ENCODE results near the gene HOXC4.

The HOXC4 gene

DNA sequence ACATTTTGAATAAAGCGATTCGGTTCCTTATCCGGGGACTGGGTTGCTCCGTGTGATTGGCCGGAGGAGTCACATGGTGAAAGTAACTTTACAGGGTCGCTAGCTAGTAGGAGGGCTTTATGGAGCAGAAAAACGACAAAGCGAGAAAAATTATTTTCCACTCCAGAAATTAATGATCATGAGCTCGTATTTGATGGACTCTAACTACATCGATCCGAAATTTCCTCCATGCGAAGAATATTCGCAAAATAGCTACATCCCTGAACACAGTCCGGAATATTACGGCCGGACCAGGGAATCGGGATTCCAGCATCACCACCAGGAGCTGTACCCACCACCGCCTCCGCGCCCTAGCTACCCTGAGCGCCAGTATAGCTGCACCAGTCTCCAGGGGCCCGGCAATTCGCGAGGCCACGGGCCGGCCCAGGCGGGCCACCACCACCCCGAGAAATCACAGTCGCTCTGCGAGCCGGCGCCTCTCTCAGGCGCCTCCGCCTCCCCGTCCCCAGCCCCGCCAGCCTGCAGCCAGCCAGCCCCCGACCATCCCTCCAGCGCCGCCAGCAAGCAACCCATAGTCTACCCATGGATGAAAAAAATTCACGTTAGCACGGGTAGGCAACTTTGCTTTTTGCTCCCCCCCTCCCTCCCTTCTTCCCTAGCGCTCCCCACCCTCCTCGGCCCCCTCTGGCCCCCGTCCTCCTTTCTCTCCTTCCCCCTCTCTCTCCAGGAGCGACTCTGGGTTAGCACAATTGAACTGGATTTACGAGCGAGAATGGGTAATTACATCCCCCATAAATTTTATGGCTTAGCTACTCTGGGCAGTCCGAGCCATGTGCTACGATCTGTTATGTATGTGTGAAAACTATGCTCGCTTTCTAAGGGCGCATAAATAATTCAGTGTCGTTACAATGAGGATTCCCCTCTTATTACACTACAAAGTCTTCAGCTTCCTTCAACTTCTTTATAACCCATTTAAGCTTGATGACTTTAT, at the start of gene HOXC4:
HOXC4 (plus strand) TSS at position 85 of the 991 bp plus-strand sequence; CDS start at position 173, 88 bp downstream.
- no peak for DNase-seq

DNA sequence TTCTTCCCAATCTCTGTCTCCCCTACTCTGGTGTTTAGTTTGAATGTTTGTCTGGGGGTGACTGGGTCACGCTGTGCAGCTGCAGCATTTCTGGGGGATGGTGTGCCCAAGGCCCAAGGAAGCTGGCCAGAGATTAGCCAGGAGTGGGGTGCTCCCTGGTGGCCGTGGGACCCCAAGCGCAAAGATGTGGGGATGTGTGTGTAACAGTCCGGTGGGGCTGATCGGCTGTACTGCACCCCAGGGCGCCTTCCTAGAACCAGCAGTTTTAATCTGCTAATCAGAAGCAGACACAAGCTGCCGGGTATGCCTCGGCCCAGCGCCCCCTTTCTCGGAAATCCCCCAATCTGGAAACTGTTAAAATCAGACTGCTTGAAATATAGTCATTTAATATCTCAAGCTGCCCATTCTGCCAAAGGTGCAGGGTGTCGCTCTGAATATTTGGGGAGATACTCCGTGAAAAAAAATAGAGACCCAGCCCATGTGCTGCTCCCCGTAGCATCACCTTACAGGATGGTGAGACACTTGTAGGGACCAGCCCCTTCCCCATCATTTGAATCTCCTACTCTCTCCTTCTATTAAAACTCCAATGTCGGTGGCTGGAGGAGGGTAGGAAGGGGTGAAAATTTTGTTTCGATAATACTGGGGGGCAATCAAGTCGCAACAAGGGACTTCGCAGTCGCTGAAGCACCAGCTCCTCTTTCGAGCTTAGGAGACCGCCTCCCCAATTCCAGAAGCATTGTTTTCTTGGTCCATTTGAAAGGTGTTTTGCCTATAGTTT, 49.4 kb upstream of the HOXC4 start:
- DNase-seq = no peak

DNA sequence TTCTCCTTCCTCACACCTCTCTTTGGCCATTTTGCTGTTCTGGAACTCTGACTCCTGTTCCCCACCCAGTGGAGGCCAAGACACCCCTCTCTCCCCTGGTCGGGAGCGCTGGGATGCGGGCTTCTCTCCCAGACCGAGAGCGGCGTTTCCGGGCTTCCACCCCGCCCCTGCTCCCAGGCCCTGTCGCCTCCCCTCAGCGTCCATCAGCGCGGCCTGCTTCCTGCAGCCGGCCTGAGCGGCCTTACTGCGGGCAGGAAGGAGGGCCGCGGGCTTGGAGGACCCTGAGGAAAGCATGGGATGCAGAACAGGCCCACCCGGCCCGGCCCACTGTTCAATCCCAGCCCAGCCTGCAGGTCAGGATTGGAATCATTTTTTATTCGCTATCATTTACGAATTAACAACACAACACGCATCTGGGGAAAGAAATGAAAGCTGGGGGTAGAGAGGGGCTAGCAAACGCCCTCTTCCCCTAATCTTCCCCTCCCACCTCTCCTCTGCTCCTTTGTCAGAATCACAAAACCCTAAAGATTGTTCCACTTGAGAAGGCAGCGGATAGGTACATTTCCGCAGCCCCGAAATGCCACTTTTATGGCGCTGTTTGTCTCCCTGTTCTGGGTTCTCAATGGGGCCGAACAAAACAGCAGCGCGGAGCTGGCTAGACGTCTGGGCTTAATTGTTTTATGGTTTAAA, 48.6 kb upstream of the HOXC4 start:
- no peak for DNase-seq

DNA sequence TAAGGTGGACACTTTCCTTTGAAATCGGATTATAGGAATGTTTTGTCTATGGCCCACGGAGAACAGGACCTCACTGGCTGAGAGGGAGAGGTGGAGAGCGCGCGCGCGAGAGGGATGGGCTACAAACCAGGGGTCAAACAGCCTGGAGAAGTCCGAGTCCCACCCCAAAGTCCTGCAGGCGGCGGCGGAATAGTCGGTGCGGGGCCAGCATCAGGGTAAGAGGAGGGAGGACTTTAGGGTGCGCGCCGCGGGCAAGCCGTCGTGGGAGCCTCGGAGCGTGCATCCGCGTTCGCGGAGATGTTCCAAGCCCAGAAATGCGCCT, 48.1 kb upstream of the HOXC4 start:
- DNase-seq = no peak

DNA sequence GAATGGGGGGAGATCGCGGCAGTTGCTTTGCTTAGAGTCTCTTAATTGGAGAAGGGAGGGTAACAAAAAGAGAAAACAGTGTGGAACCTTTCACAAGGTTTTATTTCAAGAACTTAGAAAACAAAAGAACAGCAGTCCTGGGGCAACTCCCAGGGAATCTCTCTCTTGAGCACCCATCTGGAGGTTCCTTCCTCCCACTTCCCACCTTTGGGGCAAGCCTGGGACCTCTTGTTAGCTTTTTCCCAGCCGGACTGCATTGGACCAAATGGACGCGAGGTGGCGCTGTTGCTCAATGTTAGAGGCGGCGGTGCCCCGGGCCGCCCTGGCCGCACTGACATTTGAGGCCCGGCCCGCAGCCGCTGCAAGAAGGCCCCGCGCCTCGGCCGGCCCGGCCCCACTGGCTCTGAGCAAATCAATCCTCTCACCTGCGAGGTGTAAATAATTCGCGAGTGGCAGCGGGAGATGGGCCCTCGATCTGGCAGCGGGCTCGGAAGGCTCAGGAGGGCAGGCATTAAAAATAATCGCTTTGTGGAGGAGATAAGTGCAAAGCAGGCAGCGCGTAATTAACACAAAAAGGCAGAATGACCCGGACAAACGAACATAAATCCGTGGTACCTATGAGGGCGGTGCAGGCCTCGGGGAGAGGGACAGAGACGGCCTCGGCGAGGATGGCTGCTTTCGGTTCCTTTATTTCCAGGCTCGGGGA, 47.6 kb upstream of the HOXC4 start:
- DNase-seq = peak; percentile 61

DNA sequence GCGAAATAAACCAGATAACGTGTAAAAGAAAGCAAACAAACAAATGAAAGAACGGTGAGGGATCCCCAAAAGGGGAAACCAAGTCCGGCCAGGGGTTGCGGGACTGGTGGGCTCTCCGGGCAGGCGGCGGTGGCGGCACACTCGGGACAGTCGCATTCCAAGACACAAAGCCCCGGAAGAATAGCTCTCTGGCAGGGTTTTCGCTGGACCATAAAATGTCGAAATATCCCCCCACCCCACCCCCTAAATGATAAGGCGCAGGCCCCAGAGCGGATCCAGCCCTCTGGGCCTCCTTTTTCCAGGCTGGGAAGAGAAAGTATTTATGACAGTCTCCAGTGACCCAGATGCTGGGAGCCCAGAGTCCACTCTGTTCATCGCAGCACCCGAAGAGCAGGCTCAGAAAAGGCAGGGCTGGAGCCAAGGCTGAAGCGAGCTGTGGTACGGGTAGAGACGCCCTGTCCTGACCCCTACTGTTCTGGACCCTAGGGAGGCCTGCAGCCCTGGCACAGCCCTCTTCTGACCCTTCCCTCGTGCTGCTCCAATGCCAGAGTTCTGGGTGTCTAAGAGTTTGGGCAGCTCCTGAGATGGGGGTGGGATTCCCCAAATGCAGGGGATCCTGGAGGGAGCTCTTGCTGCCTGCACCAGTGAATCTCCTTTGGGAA, 46.9 kb upstream of the HOXC4 start:
- DNase-seq = no peak

DNA sequence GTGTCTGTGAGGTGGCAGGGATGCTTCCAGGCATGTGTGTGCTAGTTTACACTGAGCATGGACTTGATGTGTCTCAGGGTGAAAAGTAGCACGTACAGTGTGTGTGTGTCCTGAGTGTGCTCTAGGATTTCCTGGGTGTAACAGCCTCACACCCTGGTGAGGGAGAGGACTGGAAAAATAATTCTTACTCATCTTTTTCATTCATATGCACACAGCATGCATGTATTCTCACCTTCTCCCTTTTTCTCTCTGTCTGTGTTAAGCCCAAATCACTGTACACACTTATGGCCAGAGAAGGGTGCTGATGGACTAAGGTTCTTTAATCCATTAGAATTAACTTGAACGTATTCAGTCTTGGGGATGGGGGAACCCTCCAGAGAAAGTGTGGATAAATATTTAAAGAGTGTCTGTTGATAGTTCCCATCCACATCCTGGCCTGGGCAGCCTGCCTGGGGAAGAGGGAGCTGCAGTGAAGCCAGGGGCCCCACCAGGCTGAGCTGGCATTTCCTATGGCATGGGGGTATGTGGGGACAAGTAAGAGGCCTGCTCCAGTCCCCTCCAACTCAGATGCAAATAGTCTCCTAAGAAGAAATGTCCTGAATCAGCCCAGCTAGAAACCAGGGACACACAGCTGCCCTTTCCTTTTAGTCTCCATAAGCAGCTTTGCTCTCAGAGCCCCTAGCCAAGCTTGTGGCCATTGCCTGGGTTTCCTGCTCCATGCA, 45.9 kb upstream of the HOXC4 start:
- no peak for DNase-seq

DNA sequence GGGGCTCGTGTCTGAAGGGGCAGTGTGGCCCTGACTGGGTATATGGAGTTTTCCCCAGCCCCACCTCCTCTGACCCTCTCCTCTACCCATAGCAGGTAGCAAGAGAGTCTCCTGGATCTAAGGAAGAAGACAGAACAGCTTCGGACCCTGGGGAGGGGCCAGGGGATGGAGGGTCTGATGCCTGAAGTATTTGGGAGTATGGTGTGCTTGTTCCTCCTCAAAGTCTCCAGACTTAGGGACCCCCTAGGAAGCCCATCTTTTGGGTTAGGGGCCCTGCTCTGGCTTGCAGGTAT, 45.4 kb upstream of the HOXC4 start:
- DNase-seq = no peak

DNA sequence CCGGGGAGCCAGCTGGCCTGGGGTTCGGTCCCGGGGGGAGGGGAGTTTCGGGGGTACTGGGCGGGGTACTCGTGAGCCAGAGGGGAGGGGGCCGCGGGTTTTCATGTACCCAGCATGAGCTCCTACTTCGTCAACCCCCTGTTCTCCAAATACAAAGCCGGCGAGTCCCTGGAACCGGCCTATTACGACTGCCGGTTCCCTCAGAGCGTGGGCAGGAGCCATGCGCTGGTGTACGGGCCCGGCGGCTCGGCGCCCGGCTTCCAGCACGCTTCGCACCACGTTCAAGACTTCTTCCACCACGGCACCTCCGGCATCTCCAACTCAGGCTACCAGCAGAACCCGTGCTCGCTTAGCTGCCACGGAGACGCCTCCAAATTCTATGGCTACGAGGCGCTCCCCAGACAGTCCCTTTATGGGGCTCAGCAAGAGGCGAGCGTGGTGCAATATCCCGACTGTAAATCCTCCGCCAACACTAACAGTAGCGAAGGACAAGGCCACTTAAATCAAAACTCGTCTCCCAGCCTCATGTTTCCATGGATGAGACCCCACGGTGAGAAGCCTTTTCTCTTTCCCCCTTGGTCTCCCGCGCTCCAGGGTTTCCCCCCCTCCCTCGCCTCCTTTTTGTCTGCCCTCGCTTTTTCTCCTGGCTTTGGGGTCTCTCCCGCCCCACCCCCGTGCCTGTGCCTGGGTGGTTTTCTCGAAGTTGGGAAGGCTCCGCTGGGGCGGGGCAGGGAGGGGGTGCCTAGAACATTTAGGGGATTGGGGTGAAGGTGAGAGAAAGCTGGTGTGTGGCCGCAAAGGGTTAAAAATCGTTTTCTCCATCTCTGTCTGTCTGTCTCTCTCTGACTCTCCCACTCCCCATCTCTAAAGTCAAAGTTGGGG, 44.2 kb upstream of the HOXC4 start:
- DNase-seq = no peak

DNA sequence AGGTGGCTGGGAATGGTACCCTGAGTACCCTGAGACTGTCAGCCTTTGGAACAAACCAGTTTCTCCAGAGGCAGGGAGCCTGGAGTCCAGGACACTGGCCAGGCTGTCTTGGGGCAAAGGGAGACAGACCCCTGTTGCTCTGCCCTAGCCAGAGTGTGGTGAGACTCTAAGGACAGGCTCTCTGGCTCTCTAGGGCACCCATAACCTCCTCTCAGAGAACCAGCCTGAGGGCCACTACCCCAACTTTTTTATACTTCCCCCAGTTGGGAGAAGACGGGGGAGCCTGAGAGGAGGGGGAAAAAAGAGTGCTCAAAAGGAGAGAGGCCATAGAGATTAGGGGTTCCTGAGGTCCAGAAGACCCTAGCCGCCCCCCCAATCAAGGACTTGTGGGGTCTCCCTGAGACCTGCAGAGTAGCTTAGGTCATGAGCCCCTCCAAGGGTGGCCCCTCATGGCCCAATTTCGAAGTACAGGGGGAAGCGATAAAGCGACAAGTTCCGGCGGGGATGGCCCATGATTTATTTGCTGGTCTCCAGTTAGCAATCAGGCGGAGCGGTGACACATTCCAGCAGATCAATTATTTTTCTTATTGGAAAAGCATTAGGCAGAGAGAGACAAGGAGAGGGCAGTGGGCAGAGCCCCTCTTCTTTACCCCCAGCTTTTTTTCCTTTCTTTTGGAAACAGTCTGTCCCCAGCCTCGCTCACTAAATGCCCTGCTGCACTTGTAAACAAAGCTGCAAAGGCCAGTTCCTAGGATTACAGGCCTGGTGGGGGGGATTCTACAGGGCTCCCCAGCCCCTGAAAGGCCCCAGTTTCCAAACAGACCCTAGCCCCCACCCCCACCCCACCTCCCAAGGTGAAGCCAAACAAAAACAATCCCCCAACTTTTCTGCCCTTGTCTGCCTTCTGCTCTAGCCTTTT, 43.3 kb upstream of the HOXC4 start:
- DNase-seq = no peak

DNA sequence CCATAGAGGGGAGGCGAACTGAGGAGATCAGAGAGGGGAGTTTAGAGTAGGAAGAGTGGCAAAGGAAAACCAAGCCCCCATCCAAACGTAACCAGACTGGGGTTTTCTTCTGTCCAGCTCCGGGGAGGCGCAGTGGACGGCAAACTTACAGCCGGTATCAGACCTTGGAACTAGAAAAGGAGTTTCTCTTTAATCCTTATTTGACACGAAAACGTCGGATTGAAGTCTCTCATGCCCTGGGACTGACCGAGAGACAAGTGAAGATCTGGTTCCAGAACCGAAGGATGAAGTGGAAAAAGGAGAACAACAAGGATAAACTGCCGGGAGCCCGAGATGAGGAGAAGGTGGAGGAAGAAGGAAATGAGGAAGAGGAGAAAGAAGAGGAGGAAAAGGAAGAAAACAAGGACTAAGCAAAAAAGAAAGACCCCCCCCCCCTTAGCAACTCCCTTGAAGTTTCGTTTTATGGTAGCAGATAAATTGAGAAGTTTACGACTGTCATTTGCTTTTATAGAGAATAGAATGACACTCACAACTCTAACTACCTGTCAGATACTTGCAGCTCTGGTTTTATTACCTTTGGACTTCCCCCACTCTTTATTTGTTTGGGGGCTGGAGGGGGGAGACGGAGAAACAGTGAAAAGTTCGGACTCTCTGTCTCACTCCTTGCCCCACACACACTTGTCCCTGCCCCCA, 42.5 kb upstream of the HOXC4 start:
- no peak for DNase-seq

DNA sequence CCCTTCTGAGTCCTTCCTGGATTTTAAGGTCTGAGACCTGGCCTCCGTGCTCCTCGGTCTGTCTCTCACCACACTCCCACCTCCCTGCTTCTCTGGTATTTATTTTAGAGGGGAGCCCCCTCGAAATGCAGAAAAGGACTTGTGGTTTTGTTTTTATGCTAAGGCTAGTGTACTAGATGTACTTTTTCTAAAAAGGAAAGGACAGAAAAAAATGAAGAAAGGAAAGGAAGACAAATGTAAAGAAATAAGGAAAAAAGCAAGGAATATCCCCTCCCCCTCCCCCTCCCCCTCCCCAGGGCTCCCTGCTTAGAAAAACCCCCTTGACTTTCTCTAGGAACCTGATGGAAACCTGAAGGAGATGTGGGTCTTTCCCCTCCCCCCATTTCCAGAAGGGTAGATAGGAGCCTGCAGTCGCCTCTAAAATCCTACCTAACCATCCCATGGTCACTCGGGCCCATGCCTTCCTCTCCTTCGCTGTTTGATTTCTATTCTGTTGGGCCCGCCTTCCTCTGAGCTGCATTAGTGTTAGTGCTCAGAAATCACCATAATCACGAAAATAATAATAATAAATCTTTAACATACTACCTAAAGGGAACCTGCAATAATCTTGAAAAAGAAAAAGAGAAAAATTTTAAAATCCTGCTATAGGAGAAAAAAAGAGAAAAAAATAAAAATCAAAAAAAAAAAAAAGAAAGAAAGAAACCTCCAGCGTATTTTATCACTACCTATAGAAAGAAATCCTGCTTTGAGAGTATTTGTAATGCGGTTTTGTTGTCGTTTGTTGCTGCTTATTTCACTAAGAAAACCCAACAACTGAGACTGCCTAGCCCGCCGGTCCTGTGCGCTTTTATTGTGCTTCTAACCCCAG, 41.7 kb upstream of the HOXC4 start:
- no peak for DNase-seq

DNA sequence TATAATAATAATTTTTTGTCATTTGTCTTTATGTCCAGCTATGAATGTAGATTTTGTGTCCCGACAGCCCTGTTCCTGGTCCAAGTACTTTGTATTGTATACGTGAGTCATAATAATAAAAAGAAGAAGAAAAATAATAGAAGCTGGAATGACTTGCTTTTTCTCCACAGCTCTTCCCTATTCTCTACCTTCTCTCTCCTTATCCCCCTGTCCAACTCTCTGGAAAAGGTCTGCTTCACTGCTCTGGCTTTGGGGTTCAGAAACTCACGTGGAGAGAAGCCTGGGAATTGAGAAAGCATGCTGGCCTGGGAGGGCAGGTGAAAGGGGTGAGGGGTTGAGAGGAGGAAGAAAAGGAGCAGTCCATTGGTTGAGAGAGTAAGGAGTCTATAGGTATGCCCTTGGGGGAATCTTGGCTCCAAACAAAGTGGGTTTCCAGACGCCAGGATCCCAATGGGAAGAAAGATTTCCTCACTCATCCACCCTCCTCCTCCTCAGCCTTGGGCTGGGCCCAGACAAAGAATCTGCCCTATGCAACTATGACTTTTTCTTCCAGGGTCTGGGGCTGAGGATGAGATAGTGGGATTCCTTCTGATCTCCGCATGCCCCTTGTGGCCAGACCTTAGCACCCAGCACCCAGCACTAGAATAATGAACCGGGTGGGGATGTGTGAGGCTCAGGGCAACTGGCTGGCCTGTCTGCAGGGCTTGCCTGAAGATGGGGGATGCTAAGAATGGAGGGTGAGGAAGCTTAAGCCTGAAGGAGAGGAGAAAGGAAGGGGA, 40.8 kb upstream of the HOXC4 start:
- DNase-seq = no peak

DNA sequence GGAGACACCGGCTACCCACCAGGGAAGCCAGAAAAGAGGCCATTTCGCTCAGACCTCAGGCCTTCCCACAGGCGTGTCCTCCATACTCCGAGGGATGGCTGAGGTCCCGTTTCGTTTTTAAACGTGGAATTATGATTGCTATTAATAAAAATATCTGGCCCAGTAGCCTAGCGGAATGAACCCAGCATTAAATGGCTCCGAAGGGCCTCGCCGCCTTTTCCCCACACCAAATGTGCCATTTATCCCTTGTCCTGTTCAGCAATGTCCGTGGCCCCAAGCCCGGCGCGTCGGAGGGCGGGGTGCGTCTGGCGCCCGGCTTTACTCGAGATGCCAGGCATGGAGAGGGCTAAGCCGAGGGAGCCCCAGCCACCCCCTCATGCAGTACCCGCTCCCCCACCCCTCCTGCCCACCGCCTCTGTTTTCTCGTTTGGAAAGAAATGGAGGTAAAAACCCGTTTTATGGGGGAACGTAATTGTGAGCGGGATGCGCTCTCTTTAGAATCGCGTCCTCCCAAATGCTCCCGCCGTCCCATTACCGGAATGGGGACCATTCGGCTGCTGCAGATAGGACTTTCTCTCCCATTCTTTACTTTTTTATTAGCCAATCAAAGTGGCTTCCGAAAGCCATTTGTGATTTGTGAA, 39.1 kb upstream of the HOXC4 start:
- DNase-seq = no peak

DNA sequence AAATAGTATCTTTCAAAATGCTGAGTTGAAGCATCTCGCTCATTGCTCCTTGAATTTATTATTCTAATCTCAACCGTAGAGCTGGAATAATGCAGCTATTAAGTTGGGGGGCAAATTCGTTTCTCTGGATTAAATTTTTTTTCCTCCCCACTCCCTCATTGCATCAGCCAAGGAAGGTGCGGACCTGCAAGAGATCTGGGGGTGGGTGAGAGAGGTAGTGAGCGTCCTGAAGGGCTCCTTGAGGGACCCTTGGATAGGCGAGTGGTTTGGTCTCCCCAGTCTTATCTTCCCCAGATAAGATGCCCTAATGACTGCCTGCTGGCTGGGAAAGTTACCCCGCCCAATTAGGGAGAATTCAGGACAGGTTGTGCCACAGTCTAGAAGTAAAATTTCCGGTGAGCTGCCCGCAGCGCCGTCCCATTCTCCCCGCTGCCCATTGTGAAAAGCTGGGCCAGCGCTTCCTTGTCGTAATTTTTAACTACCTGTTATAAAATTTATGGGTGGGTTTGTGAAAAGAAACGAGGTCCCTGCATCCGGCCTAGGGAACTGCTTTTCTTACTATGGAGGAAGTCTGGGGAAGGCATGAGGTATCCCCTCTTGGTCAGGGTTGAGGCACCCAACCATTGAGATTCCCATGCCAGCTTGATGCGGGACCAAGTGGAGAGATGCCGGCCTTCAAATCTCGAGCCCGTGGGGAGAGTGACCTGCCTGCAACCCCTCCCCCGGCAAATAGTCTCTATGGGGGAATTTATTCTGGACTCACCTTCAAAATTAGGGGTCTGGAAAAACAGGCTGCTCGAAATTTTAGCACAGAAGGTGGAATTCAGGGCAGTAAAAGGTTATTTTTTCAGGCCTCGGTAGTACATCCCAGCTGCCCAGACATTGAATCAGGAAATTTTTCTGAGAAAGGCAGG, 38.4 kb upstream of the HOXC4 start:
- DNase-seq = no peak
